ENCODE results near the gene SEC24C. TPM values are rescaled to one million over a fixed set of nuclear protein-coding genes. Genes with fewer than 3 reads are reported as not detected.

Gene SEC24C
- polyA plus RNA-seq, 2 of the 4 experiments (the other 2 are of a cell fraction) = 54.3 to 84.7 TPM

DNA sequence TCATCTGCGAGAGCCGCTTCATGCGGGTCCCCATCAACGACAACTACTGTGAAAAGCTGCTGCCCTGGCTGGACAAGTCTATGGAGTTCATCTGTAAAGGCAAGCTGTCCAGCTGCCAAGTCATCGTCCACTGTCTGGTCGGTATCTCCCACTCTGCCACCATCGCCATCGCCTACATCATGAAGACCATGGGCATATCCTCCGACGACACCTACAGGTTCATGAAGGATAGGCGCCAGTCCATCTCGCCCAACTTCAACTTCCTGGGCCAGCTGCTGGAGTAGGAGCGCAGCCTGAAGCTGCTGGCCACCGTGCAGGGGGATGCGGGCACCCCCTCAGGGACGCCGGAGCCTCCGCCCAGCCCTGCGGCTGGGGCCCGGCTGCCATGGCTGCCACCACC lies 11.7 kb upstream of the SEC24C start:
- Histone ChIP-seq H3K9me3 (no peaks in the 10 kb centered on the region), H3K4me3 (no peak overlapping the region), H3K27ac (no peak overlapping the region), H3K4me2 (no peak overlapping the region), H3K4me1 (peaks cover 10% of the 10 kb centered on the region)
- no peak for FAIRE-seq
- ChIA-PET POLR2A (no interaction called here), CTCF (interaction anchor here (2.2 kb wide), 1 partner anchor 11 kb away, joined by 7 read pairs; no protein-coding TSS in a partner anchor)
- ATAC-seq = no peak
- peak in 1 of 2 experiments; percentile 26 for DNase-seq (ENCODE audit: low read depth in 1 of 2, low spot score in 1 of 2)
- 97% methylated on average over 13 of the region's 20 CpGs for WGBS (ENCODE audit: missing lambda C conversion rate)
- TF ChIP-seq SMC3 (IDR thresholded peaks at IDR 0.05) (no peak), FOSL2 (IDR thresholded peaks at IDR 0.05) (no peak), FOSL2 (CRISPR knock-in tag; IDR thresholded peaks at IDR 0.05) (no peak), GATA3 (IDR thresholded peaks at IDR 0.05; ENCODE audit: borderline replicate concordance) (no peak), EHF (CRISPR knock-in tag; IDR thresholded peaks at IDR 0.05) (no peak), PHF8 (IDR thresholded peaks at IDR 0.05; ENCODE audit: borderline replicate concordance, low read depth) (no peak), ZFP36 (IDR thresholded peaks at IDR 0.05; ENCODE audit: borderline replicate concordance, partially characterized antibody) (no peak), CEBPB (IDR thresholded peaks at IDR 0.05) (no peak), CHD4 (IDR thresholded peaks at IDR 0.05; ENCODE audit: borderline replicate concordance) (no peak), FOXS1 (CRISPR knock-in tag; IDR thresholded peaks at IDR 0.05) (no peak), RCOR1 (IDR thresholded peaks at IDR 0.05; ENCODE audit: low read depth, low read length) (no peak), HDAC2 (IDR thresholded peaks at IDR 0.05) (no peak), ZC3H11A (IDR thresholded peaks at IDR 0.05) (no peak), JUN (IDR thresholded peaks at IDR 0.05) (no peak)
- TF ChIP-seq, protein P1, sequence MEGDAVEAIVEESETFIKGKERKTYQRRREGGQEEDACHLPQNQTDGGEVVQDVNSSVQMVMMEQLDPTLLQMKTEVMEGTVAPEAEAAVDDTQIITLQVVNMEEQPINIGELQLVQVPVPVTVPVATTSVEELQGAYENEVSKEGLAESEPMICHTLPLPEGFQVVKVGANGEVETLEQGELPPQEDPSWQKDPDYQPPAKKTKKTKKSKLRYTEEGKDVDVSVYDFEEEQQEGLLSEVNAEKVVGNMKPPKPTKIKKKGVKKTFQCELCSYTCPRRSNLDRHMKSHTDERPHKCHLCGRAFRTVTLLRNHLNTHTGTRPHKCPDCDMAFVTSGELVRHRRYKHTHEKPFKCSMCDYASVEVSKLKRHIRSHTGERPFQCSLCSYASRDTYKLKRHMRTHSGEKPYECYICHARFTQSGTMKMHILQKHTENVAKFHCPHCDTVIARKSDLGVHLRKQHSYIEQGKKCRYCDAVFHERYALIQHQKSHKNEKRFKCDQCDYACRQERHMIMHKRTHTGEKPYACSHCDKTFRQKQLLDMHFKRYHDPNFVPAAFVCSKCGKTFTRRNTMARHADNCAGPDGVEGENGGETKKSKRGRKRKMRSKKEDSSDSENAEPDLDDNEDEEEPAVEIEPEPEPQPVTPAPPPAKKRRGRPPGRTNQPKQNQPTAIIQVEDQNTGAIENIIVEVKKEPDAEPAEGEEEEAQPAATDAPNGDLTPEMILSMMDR (IDR thresholded peaks at IDR 0.05) = no peak
- TF ChIP-seq, protein P2, sequence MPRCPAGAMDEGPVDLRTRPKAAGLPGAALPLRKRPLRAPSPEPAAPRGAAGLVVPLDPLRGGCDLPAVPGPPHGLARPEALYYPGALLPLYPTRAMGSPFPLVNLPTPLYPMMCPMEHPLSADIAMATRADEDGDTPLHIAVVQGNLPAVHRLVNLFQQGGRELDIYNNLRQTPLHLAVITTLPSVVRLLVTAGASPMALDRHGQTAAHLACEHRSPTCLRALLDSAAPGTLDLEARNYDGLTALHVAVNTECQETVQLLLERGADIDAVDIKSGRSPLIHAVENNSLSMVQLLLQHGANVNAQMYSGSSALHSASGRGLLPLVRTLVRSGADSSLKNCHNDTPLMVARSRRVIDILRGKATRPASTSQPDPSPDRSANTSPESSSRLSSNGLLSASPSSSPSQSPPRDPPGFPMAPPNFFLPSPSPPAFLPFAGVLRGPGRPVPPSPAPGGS (IDR thresholded peaks at IDR 0.05) = no peak
- TF ChIP-seq, protein P3, sequence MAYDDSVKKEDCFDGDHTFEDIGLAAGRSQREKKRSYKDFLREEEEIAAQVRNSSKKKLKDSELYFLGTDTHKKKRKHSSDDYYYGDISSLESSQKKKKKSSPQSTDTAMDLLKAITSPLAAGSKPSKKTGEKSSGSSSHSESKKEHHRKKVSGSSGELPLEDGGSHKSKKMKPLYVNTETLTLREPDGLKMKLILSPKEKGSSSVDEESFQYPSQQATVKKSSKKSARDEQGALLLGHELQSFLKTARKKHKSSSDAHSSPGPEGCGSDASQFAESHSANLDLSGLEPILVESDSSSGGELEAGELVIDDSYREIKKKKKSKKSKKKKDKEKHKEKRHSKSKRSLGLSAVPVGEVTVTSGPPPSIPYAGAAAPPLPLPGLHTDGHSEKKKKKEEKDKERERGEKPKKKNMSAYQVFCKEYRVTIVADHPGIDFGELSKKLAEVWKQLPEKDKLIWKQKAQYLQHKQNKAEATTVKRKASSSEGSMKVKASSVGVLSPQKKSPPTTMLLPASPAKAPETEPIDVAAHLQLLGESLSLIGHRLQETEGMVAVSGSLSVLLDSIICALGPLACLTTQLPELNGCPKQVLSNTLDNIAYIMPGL (CRISPR knock-in tag; IDR thresholded peaks at IDR 0.05; ENCODE audit: borderline replicate concordance) = no peak

DNA sequence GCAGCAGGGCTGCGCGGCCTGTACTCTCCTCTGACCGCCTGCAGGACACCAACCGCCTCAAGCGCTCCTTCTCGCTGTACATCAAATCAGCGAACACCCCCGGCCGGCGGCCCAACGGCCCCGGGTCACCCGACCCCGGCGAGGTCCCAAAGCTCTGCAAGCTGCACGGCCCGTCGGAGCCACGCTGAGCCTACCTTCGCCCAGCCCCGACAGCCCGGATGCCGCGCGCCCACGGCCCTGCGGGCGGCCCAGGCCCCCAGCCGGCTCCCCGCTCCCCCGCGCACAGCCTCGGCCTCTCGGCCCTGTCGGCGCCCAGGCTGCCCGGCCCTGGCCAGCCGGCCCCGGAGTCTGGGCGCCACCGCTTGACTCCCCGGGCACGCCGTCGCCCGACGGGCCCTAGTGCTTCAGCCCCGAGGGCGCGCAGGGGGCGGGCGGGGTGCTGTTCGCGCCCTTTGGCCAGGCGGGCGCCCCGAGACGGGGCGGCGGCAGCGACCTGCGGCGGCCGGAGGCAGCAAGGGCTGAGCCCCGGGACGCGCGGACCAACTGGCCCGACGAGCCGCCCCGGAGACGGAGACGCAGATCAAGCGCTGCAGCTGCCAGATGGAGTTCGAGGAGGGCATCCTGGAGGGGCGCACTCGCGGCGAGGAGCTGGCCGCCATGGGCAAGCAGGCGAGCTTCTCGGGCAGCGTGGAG lies 11.1 kb upstream of the SEC24C start:
- Histone ChIP-seq H3K9me3 (no peaks in the 10 kb centered on the region), H3K4me2 (no peak overlapping the region), H3K4me1 (peaks cover 10% of the 10 kb centered on the region), H3K4me3 (no peak overlapping the region), H3K27ac (no peak overlapping the region)
- no peak for FAIRE-seq
- DNase-seq (ENCODE audit: low read depth in 1 of 2, low spot score in 1 of 2) = no peak
- ChIA-PET POLR2A (interaction anchor here (0.6 kb wide), 1 partner anchor 52 kb away, joined by 3 read pairs; the partner anchor contains the start of gene ZSWIM8), CTCF (interaction anchor here (0.6 to 1.0 kb wide), 2 partner anchors 79 to 106 kb away, joined by 3 read pairs; no protein-coding TSS in a partner anchor)
- 96% methylated on average over 59 of the region's 84 CpGs for WGBS (ENCODE audit: missing lambda C conversion rate)
- ATAC-seq = no peak
- TF ChIP-seq USF2 (IDR thresholded peaks at IDR 0.05) (no peak), HOXB13 (CRISPR knock-in tag; IDR thresholded peaks at IDR 0.05; ENCODE audit: low read depth) (no peak), CEBPB (IDR thresholded peaks at IDR 0.05) (no peak), MAZ (IDR thresholded peaks at IDR 0.05; ENCODE audit: borderline replicate concordance, low read depth, low read length) (no peak), EP300 (IDR thresholded peaks at IDR 0.05) (no peak), MYC (IDR thresholded peaks at IDR 0.05; ENCODE audit: borderline replicate concordance, low read length) (no peak), TFCP2L1 (CRISPR knock-in tag; IDR thresholded peaks at IDR 0.05) (no peak), HDAC2 (IDR thresholded peaks at IDR 0.05) (no peak), SREBF2 (IDR thresholded peaks at IDR 0.05) (no peak), GATA3 (IDR thresholded peaks at IDR 0.05; ENCODE audit: borderline replicate concordance) (no peak), ZFP36 (IDR thresholded peaks at IDR 0.05; ENCODE audit: borderline replicate concordance, partially characterized antibody) (no peak), SMC3 (IDR thresholded peaks at IDR 0.05) (no peak), RCOR1 (IDR thresholded peaks at IDR 0.05; ENCODE audit: low read depth, low read length) (no peak), ZSCAN20 (CRISPR knock-in tag; IDR thresholded peaks at IDR 0.05) (no peak), NPAS2 (CRISPR knock-in tag; IDR thresholded peaks at IDR 0.05; ENCODE audit: borderline replicate concordance) (no peak)
- TF ChIP-seq, protein P4, sequence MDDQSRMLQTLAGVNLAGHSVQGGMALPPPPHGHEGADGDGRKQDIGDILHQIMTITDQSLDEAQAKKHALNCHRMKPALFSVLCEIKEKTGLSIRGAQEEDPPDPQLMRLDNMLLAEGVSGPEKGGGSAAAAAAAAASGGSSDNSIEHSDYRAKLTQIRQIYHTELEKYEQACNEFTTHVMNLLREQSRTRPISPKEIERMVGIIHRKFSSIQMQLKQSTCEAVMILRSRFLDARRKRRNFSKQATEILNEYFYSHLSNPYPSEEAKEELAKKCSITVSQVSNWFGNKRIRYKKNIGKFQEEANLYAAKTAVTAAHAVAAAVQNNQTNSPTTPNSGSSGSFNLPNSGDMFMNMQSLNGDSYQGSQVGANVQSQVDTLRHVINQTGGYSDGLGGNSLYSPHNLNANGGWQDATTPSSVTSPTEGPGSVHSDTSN (IDR thresholded peaks at IDR 0.05) = no peak
